GM19324 (cell line): Measurements from ENCODE around the gene STX1B.

Experiments
- ATAC-seq: cut with Tn5 transposase; IDR thresholded peaks from one replicate; pipeline ENCODE4 v1.9.1; 2021; ENCODE audit warnings: mild to moderate bottlenecking, moderate library complexity; ENCODE audit not compliant: unreplicated experiment, low FRiP score

Gene STX1B

DNA sequence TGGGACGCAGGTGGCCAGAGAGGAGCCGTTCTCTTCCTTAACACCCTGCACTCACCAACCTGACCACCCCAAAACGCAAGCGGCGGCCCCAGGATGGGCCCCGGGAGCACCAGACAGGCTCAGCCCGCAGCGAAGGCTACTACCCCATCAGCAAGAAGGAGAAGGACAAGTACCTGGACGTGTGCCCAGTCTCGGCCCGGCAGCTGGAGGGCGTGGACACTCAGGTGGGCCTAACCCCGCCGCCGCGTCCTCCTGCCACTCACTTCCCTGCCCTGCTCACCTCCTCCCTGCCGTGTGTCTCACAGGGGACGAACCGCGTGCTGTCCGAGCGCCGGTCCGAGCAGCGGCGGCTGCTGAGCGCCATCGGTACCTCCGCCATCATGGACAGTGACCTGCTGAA, 30.0 kb downstream of the STX1B start:
- ATAC-seq, result no peak

DNA sequence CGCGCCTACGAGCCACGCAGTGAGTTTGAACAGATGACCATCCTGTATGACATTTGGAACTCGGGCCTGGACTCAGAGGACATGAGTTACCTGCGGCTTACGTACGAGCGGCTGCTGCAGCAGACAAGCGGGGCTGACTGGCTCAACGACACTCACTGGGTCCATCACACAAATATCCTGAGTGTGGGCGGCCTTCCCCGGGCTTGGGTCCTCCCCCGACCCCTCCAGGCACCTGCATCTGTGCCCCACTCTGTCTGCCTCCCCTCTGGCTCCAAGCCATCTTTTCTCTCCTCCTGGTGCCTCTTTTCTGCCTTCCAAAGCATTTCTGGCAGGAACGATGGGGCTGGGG, 30.4 kb downstream of the STX1B start:
- ATAC-seq, result no peak

DNA sequence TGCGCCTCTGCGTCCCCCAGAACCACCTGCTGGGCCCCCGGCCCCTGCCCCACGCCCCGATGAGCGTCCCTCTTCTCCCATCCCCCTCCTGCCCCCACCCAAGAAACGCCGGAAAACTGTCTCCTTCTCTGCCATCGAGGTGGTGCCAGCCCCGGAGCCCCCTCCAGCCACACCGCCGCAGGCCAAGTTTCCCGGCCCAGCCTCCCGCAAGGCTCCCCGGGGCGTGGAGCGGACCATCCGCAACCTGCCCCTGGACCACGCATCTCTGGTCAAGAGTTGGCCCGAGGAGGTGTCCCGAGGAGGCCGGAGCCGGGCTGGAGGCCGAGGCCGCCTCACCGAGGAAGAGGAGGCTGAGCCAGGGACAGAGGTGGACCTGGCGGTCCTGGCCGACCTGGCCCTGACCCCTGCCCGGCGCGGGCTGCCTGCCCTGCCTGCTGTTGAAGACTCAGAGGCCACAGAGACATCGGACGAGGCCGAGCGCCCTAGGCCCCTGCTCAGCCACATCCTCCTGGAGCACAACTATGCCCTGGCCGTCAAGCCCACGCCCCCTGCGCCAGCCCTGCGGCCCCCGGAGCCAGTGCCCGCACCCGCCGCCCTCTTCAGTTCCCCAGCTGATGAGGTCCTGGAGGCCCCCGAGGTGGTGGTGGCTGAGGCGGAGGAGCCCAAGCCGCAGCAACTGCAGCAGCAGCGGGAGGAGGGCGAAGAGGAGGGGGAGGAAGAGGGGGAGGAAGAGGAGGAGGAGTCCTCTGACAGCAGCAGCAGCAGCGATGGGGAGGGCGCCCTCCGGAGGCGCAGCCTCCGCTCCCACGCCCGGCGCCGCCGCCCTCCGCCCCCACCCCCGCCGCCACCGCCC, 31.0 kb downstream of the STX1B start:
- ATAC-seq, result no peak

DNA sequence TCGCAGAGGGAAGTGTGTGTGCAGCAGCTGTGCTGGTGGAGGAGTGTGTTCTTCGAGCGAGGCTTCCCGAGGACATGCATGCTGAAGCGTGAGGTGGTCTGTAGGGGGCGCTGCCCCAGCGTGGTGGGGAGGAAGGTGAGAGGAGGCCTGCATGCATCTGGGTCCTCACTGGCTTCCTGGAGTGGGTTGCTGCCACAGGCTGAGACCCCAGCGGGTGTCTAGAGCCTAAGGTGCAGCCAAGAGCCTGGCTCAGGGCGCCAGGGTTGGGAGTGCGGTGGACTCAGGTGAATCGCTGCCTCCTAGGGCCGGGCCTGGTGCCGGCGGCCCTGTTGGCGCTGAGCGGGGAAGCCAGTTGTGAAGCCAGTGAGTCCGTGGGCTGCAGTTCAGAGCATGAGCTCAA, 32.9 kb downstream of the STX1B start:
- no peak for ATAC-seq

GRCh38 chr16:30976486-30976885, 34.0 kb downstream of the STX1B start:
- no peak for ATAC-seq

DNA sequence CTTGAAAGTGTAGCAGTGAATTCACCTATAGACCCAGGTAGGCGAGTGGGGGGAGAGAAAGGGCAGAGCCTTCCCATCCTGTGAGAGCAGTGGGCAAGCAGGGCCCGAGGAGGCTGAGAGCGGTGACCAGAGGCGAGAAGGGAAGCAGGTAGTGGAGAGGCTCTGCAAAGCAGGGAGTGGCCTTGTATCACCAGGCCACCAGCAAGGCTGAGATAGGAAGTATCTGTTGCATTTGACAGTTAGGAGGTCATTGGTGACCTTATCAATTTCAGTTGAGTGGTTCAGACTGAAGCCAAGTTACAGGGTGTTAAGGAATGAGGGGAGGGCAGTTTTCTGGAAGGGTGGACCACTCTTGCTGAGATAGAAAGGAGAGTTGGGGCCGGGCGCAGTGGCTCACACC, 36.1 kb downstream of the STX1B start:
- no peak for ATAC-seq

- ATAC-seq, result no peak
Observed at GRCh38 chr16:30972872-30973271, 37.6 kb downstream of the STX1B start.

DNA sequence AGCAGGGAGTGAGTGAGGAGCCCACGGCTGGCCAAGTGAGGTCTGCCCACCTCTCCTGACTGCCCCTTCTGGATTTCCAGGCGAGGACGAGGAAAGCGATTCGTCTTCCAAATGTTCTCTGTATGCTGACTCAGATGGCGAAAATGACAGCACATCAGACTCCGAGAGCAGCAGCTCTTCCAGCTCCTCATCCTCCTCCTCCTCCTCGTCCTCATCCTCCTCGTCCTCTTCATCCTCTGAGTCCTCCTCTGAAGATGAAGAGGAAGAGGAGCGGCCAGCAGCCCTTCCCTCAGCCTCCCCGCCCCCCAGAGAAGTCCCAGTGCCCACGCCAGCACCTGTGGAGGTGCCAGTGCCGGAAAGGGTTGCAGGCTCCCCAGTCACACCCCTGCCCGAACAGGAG, 39.1 kb downstream of the STX1B start:
- ATAC-seq, result no peak

- no peak for ATAC-seq
Observed at GRCh38 chr16:30969246-30969842, 41.1 kb downstream of the STX1B start.

- no peak for ATAC-seq
Observed at GRCh38 chr16:30967795-30968194, 42.6 kb downstream of the STX1B start.

GRCh38 chr16:30966033-30966619, 44.3 kb downstream of the STX1B start:
- no peak for ATAC-seq

GRCh38 chr16:30965436-30965835, 45.0 kb downstream of the STX1B start:
- ATAC-seq, result no peak

DNA sequence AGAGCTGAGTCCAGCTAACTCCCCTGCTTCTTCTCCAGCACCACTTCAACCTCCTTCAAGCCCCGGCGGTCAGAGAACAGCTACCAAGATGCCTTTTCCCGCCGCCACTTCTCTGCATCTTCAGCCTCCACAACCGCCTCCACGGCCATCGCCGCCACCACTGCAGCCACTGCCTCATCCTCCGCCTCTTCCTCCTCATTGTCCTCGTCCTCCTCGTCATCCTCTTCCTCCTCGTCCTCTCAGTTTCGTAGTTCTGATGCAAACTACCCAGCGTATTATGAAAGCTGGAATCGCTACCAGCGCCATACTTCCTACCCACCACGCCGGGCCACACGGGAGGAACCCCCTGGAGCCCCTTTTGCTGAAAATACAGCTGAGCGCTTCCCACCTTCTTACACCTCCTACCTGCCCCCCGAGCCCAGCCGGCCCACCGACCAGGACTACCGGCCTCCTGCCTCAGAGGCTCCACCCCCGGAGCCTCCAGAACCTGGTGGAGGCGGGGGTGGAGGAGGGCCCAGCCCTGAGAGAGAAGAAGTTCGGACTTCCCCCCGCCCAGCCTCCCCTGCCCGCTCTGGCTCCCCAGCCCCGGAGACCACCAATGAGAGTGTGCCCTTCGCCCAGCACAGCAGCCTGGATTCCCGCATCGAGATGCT, 45.7 kb downstream of the STX1B start:
- no peak for ATAC-seq

DNA sequence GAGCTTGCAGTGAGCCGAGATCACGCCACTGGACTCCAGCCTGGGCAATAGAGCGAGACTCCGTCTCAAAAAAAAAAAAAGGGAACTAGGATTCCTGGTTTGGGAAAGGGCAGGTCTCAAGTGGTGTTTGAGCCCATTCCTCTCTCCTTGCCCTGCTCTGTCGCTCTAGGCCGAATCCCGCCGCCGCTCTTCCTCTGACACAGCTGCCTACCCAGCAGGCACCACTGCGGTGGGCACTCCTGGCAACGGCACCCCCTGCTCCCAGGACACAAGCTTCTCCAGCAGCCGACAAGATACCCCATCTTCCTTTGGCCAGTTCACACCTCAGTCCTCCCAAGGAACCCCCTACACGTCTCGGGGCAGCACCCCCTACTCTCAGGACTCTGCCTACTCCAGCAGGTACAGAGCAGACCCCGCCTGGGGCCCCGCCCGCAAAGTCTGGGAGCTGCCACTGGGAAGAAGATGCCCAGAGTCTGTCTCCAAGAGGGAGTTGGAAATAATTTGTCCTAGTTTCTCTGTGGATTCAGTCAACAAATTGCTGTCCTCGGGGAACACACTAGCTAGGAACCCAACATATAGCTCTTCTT, 46.4 kb downstream of the STX1B start:
- no peak for ATAC-seq

DNA sequence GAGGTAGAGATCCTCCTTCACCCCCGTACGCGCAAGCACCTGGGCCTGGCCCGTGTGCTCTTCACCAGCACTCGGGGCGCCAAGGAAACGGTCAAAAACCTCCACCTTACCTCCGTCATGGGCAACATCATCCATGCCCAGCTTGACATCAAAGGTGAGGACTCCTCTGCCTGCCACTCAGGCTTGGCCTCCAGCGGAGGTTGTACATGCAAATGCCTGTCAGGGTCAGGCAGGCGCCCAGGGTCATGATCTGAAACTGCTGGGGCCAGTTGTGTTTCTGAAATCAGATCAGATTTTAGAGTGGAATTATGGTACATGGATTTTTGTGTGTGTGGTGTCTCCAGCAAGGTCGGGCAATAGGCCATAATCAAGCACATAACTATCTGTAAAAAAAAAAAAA, 49.1 kb downstream of the STX1B start:
- no peak for ATAC-seq

DNA sequence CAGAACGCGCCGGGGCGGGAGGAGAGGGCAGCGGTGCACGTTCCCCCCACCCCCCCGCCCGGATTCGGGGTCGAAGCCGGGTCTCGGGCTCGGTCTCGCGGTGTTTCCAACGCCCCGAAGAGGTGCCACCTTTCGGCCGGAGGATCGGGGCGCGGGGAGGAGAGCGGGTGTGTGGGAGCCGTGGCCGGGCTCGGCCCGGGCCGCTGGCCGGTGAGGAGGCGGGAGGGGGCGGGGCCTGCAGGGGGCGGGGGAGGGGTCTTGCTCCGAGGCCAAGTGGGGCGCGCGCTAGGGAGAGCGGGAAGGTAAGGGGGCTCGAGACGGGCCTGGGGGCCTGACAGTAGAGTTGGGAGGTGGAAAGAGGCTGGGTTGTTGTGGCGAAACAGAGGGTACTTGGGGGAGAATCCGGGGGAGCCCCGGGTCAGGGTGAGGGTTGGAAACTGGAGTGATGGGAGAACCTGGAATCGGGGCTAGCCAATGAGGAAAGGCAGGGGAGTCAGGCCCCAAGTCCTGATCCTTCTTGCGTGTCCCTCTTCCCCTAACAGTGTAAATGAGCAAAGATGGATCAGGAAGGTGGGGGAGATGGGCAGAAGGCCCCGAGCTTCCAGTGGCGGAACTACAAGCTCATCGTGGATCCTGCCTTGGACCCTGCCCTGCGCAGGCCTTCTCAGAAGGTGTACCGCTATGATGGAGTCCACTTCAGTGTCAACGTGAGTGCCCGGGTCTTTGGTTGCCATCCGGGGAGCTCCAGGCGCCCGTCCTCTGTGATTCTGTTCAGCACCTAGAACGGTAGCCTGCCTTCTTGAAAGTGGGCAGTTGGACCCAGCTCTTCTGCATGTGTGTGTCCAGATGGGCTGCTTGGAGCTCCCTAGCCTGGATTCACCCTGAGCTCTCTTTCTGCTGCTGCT, 52.0 kb downstream of the STX1B start:
- peak; percentile 18 for ATAC-seq

GRCh38 chr16:30957456-30958174, 52.8 kb downstream of the STX1B start, which contains the start of gene SETD1A:
SETD1A (plus strand) TSS chr16:30957754; CDS start chr16:30958732, 978 bp downstream.
- peak; percentile 80 for ATAC-seq

- ATAC-seq, result peak; percentile 44
Observed at GRCh38 chr16:30956601-30957455, 53.6 kb downstream of the STX1B start.
